GM18907 (cell line): ENCODE results near the gene LENEP.
A peak's percentile ranks its signal among the peaks of the same experiment; 100 is the strongest.
"Not testable (repeated sequence)": the region's sequence is repeated elsewhere in the genome, so short reads cannot be mapped to it uniquely, and the experiment has no call there.

Experiments
- ATAC-seq: cut with Tn5 transposase; IDR thresholded peaks from one replicate; pipeline ENCODE4 v1.9.1; 2021; ENCODE audit warnings: mild to moderate bottlenecking, moderate library complexity; ENCODE audit not compliant: unreplicated experiment

Gene LENEP

GRCh38 chr1:154974808-154975408 is 18.5 kb upstream of the LENEP start:
- peak; percentile 44 for ATAC-seq

- ATAC-seq = no peak
These were observed 17.9 kb upstream of the LENEP start for GRCh38 chr1:154975409-154976059.

GRCh38 chr1:154977762-154978161 is 15.6 kb upstream of the LENEP start:
- not testable (repeated sequence) for ATAC-seq

- ATAC-seq = no peak
These were observed 15.0 kb upstream of the LENEP start for GRCh38 chr1:154978360-154978759.

GRCh38 chr1:154982341-154982740 is 11.0 kb upstream of the LENEP start:
- no peak for ATAC-seq

GRCh38 chr1:154982897-154983648 is 10.3 kb upstream of the LENEP start, which contains the start of gene FLAD1:
Gene FLAD1 (plus strand): TSS chr1:154983344. CDS start chr1:154983695, 351 bp downstream.
- peak; percentile 95 for ATAC-seq

- no peak for ATAC-seq
These were observed 9.5 kb upstream of the LENEP start for GRCh38 chr1:154983776-154984466.

GRCh38 chr1:154986736-154987135 is 6.7 kb upstream of the LENEP start:
- ATAC-seq = not testable (repeated sequence)

- ATAC-seq = no peak
These were observed 6.1 kb upstream of the LENEP start for GRCh38 chr1:154987326-154987725.

- ATAC-seq = no peak
These were observed 5.1 kb upstream of the LENEP start for GRCh38 chr1:154988058-154988954.

- no peak for ATAC-seq
These were observed 4.1 kb upstream of the LENEP start for GRCh38 chr1:154989195-154989860.

- ATAC-seq = no peak
These were observed 3.1 kb upstream of the LENEP start for GRCh38 chr1:154990276-154990675.

GRCh38 chr1:154992721-154993571 is 440 bp upstream of the LENEP start:
- ATAC-seq = no peak

- no peak for ATAC-seq
These were observed 842 bp downstream of the LENEP start for GRCh38 chr1:154994269-154994587.

GRCh38 chr1:154994591-154994990 is 1.2 kb downstream of the LENEP start:
- no peak for ATAC-seq

- not testable (repeated sequence) for ATAC-seq
These were observed 2.1 kb downstream of the LENEP start for GRCh38 chr1:154995301-154995983.

- ATAC-seq = no peak
These were observed 3.7 kb downstream of the LENEP start for GRCh38 chr1:154996966-154997701.
